ENCODE measurements around the gene AXIN2. TPM values are rescaled to one million over a fixed set of nuclear protein-coding genes. Genes with fewer than 3 reads are reported as not detected.

AXIN2 gene
- total and polyA plus RNA-seq, 12 donors = 5.7 to 19.2 (median 11.8) TPM

DNA sequence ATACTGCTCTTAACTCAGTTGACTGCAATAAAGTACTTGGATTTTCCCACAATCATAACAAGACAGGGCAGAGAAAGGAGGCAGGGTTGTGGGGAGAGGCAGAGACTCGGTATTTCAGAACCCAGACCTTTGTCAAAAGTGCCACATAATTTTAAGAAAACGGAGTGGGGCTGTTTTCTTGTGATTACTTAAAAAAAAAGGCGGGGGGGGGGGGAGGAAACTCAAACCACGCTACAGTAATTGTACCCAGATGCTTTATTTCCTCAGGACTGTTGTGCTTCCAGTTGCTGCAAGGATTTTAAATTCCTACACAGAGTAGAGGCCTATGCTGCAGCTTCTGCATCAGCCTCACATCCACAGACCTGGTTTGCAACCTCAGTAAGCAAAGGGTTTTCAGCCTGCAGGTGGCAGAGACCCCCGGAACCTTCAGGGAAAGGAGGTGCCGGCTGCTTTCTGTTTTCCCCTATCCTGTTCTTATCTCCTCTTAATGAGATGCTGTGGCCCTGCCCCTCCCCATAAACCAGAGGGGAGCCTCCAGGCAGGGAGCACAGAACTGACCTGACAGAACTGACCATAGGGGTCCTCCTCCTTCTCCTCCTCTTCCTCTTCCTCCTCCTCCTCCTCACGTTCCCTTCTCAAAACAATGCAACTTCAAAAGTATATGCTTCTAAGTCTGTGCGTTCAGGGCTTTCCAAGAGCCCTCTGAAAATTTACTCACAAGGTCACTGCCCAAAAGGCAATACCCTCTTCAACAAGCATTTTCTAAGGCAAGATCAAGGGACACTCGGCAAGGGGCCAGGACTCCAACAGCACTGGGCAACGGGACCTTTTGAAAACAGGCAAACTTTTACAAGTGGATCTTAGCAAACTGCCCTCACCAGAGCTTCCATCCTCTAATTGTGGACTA lies 7.5 kb downstream of the AXIN2 start:
- Histone ChIP-seq H3K4me1 (peaks cover 0 to 56% (median 15%) of the 10 kb centered on the region in 9 donors), H3K4me3 (peak overlapping the region in 2 of 10 donors; percentile 3 to 6), H3K27ac (peak overlapping the region in 1 of 10 donors; percentile 44), H3K27me3 (peaks cover 0 to 22% (median 0%) of the 10 kb centered on the region in 7 donors), H3K36me3 (peaks cover 0 to 17% (median 0%) of the 10 kb centered on the region in 9 donors), H3K9me3 (no peaks in the 10 kb centered on the region)
- DNase-seq (no peak), ATAC-seq (peak in 3 of 8 donors; percentile 1)
- intact Hi-C loops (cut with DNase I) = loop anchor here in 6 of 10 donors (2.0 to 10.0 kb wide), 3 partner anchors 91 to 611 kb away; no protein-coding TSS in a partner anchor
- TF ChIP-seq, protein P1, sequence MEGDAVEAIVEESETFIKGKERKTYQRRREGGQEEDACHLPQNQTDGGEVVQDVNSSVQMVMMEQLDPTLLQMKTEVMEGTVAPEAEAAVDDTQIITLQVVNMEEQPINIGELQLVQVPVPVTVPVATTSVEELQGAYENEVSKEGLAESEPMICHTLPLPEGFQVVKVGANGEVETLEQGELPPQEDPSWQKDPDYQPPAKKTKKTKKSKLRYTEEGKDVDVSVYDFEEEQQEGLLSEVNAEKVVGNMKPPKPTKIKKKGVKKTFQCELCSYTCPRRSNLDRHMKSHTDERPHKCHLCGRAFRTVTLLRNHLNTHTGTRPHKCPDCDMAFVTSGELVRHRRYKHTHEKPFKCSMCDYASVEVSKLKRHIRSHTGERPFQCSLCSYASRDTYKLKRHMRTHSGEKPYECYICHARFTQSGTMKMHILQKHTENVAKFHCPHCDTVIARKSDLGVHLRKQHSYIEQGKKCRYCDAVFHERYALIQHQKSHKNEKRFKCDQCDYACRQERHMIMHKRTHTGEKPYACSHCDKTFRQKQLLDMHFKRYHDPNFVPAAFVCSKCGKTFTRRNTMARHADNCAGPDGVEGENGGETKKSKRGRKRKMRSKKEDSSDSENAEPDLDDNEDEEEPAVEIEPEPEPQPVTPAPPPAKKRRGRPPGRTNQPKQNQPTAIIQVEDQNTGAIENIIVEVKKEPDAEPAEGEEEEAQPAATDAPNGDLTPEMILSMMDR (IDR thresholded peaks at IDR 0.05) = no peak
- 42 to 43% methylated on average over 10 of the region's 10 CpGs for WGBS, 2 donors

DNA sequence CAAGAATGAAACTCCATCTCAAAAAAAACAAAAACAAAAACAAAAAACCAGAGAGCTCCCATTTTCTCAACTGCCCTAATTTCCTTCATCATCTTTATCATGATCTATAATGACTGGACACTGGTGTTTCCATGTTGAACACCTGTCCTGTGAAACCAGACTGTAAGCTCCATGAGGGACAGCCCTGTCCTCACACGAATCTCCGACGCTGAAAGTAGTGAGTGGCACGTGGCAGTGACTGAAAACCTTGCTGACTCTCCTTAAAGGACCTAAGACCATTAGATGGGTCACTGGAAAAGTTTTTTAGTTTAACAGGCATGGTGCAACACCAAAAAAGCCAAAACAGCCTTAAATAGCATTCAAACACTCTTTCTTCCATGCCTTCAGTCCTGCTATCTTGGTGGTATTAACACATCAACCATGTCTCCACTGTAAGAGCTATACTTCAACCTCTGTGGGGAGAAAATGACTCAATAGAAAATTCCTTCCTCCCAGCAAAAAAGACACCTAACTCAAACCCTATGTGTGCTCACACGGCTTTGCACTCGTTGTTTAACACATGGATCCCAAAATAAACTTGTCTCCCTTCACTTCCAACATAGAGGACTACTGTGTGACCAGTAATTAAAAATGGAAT lies 8.3 kb downstream of the AXIN2 start:
- H3K27ac ChIP-seq = peak overlapping the region in 1 of 10 donors; percentile 44
- intact Hi-C loops (cut with DNase I) = loop anchor here in 5 of 10 donors (10.0 kb wide), 2 partner anchors 258 to 612 kb away; no protein-coding TSS in a partner anchor
- WGBS, 2 donors = 76 to 80% methylated on average over 6 of the region's 6 CpGs

DNA sequence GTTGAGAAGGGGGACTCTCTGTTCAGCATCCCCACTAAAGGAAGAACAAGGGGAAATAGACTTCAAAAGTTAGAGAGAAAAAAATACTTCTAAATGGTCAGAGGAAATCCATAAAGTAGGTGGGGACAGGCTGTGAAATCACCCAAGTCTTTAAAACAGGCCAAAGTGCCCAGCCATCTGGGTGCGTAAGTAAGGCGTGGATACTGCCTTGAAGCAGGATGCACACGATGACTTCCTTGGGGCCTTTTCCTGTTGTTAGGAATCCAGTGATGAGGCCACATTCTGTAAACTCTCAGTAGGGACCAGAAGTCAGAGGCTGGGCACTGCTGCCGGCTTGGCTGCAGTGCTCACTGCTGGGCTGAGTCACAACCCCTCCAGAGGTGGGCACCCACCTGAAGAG lies 9.2 kb downstream of the AXIN2 start:
- ATAC-seq (no peak), DNase-seq (no peak)
- Histone ChIP-seq H3K9me3 (no peaks in the 10 kb centered on the region), H3K27ac (peak overlapping the region in 1 of 10 donors; percentile 24), H3K36me3 (peaks cover 0 to 21% (median 0%) of the 10 kb centered on the region in 9 donors), H3K27me3 (peaks cover 0 to 8% (median 0%) of the 10 kb centered on the region in 7 donors), H3K4me1 (peaks cover 9 to 54% (median 28%) of the 10 kb centered on the region in 9 donors), H3K4me3 (no peak overlapping the region)
- TF ChIP-seq, protein P1 (IDR thresholded peaks at IDR 0.05) = no peak
- 66 to 77% methylated on average over 4 of the region's 4 CpGs for WGBS, 2 donors
- intact Hi-C loops (cut with DNase I) = loop anchor here in 5 of 10 donors (10.0 kb wide), 2 partner anchors 257 to 613 kb away; no protein-coding TSS in a partner anchor

More for the DNA sequence above, 8.3 kb downstream of the AXIN2 start:
- DNase-seq = no peak
- no peak overlapping the region for H3K4me3 ChIP-seq
- H3K27me3 ChIP-seq = peaks cover 0 to 14% (median 0%) of the 10 kb centered on the region in 7 donors
- TF ChIP-seq, protein P1 (IDR thresholded peaks at IDR 0.05) = no peak
- H3K36me3 ChIP-seq = peaks cover 0 to 22% (median 0%) of the 10 kb centered on the region in 9 donors
- ATAC-seq = peak in 2 of 8 donors; percentile 14 to 28
- no peaks in the 10 kb centered on the region for H3K9me3 ChIP-seq
- H3K4me1 ChIP-seq = peaks cover under 1 to 50% (median 18%) of the 10 kb centered on the region in 9 donors
